Liver (tissue), 3 donors: ENCODE data around the gene HDAC5.

Experiments
- CTCF ChIP-seq: fragments of 150-350 bp; IDR thresholded peaks from 2 replicates; pipeline ENCODE4 v1.5.1; 2017; ENCODE audit warnings: improper control_type of control experiment, low read depth, low read length; ENCODE audit not compliant: missing input control
- JUND ChIP-seq, 2 donors: IDR thresholded peaks; 2 replicates each; pipeline ENCODE4 v1.6.1; 2016; ENCODE audit warnings: antibody characterized with exemption in 2 of 2
- TAF1 ChIP-seq: conservative IDR thresholded peaks from 2 replicates; pipeline ENCODE4 v1.6.1; 2016; ENCODE audit warnings: antibody characterized with exemption, mild to moderate bottlenecking
- donor health status: healthy.
- donor health status: healthy.

GRCh38 chr17:44170135-44170498, 46.7 kb upstream of the HDAC5 start:
- TF ChIP-seq TAF1 (no peak), CTCF (no peak), JUND (IDR thresholded peaks at IDR 0.05) (no peak)
